Measurements from ENCODE around the gene OR1I1. TPM values are rescaled to one million over a fixed set of nuclear protein-coding genes. Genes with fewer than 3 reads are reported as not detected.

The OR1I1 gene
- total and polyA plus RNA-seq, 2 experiments from 2014 or later, result not detected

DNA sequence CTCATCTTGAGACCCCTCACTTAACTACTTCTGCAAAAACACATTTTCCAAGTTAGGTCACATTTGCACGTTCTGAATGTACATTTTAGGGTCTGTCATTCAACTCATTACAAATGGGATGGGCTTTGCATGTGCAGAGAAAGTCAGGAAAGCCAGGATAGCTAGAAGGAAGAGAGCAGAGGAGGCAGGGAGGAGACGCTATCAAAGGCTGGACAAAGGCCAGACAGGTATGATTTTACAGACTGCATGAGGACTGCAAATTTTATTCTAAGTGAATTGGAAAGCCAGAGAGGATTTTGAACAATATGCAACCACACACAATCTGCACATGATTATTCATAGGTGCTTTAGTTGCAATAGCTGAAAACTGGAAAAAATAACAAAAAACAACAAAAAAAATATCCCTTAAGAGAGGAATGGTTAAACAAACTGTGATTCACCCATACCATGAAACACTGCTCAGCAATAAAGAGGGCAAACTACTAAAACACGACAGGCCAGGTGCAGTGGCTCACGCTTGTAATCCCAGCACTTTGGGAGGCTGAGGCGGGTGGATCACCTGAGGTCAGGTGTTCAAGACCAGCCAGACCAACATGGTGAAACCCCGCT lies 46.3 kb downstream of the OR1I1 start:
- TF ChIP-seq EZH2phosphoT487 (IDR thresholded peaks at IDR 0.05; ENCODE audit: low read depth, severe bottlenecking, unreplicated experiment) (no peak), EZH2 (IDR thresholded peaks at IDR 0.05; ENCODE audit: borderline replicate concordance) (no peak)
- TF ChIP-seq, protein P1, sequence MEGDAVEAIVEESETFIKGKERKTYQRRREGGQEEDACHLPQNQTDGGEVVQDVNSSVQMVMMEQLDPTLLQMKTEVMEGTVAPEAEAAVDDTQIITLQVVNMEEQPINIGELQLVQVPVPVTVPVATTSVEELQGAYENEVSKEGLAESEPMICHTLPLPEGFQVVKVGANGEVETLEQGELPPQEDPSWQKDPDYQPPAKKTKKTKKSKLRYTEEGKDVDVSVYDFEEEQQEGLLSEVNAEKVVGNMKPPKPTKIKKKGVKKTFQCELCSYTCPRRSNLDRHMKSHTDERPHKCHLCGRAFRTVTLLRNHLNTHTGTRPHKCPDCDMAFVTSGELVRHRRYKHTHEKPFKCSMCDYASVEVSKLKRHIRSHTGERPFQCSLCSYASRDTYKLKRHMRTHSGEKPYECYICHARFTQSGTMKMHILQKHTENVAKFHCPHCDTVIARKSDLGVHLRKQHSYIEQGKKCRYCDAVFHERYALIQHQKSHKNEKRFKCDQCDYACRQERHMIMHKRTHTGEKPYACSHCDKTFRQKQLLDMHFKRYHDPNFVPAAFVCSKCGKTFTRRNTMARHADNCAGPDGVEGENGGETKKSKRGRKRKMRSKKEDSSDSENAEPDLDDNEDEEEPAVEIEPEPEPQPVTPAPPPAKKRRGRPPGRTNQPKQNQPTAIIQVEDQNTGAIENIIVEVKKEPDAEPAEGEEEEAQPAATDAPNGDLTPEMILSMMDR (IDR thresholded peaks at IDR 0.05; ENCODE audit: poor library complexity), result no peak
- Histone ChIP-seq H3K4me3 (no peak overlapping the region), H3K9me3 (ENCODE audit: low read depth) (no peaks in the 10 kb centered on the region), H3K9me2 (replicated peaks; ENCODE audit: insufficient read depth) (no peaks in the 10 kb centered on the region), H3K27me3 (no peaks in the 10 kb centered on the region), H3K4me2 (no peak overlapping the region), H2AFZ (no peak overlapping the region), H3K27ac (no peak overlapping the region), H3K79me2 (peaks cover 13% of the 10 kb centered on the region), H3K36me3 (replicated peaks; ENCODE audit: insufficient read depth, low read depth) (no peaks in the 10 kb centered on the region), H4K20me1 (ENCODE audit: insufficient read depth, poor library complexity, severe bottlenecking) (no peaks in the 10 kb centered on the region), H3K4me1 (ENCODE audit: insufficient read depth) (peaks cover 9% of the 10 kb centered on the region)
- no peak for DNase-seq (ENCODE audit: low spot score)
- WGBS (ENCODE audit: low lambda C conversion rate, missing lambda C conversion rate), result 76% methylated on average over 6 of the region's 6 CpGs

DNA sequence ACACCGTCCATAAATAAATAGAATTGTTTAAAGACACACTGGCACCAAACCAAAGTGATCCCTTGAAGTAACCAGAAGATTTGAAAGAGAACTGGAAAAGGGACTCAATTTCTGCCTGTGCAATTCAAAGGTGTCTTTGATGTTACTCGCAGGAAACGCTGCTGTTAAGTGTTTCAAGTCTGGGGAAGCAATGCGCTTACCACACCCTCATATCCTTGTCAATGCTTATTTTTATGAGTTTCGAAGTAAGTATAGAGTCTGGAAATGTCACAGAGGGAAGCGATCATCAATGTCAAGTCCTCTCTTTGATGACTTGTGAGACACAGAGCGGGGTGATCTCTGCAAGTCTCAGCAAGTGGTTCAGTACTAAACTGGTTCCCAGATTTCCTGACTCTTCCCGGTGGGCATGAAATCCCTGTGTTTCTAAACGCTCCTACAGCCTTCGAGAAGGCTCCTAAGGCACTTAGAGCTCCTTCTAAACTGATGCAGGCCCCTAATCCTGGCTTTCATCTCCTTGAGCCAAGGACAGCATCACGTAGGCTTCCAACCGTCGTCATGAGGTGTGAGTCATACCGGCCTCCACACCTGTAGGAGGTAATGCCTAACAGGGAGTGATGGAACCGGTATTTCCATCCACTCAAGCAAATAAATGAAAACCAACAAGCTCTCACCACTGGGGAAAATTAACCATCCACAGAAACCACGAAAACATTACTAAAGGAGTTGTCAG lies 48.0 kb downstream of the OR1I1 start:
- H3K36me3 ChIP-seq (replicated peaks; ENCODE audit: insufficient read depth, low read depth), result no peaks in the 10 kb centered on the region
- H3K27ac ChIP-seq, result peak overlapping the region; percentile 64
- H3K4me2 ChIP-seq, result no peak overlapping the region
- 58% methylated on average over 16 of the region's 16 CpGs for WGBS (ENCODE audit: low lambda C conversion rate, missing lambda C conversion rate)
- H4K20me1 ChIP-seq (ENCODE audit: insufficient read depth, poor library complexity, severe bottlenecking), result no peaks in the 10 kb centered on the region
- no peaks in the 10 kb centered on the region for H3K9me3 ChIP-seq (ENCODE audit: low read depth)
- peaks cover 4% of the 10 kb centered on the region for H3K4me1 ChIP-seq (ENCODE audit: insufficient read depth)
- no peak overlapping the region for H2AFZ ChIP-seq
- H3K9me2 ChIP-seq (replicated peaks; ENCODE audit: insufficient read depth), result no peaks in the 10 kb centered on the region
- H3K79me2 ChIP-seq, result no peaks in the 10 kb centered on the region
- no peak overlapping the region for H3K4me3 ChIP-seq
- TF ChIP-seq EZH2 (IDR thresholded peaks at IDR 0.05; ENCODE audit: borderline replicate concordance) (no peak), EZH2phosphoT487 (IDR thresholded peaks at IDR 0.05; ENCODE audit: low read depth, severe bottlenecking, unreplicated experiment) (no peak)
- TF ChIP-seq, protein P1 (IDR thresholded peaks at IDR 0.05; ENCODE audit: poor library complexity), result no peak
- no peaks in the 10 kb centered on the region for H3K27me3 ChIP-seq
- peak; percentile 64 for DNase-seq (ENCODE audit: low spot score)

DNA sequence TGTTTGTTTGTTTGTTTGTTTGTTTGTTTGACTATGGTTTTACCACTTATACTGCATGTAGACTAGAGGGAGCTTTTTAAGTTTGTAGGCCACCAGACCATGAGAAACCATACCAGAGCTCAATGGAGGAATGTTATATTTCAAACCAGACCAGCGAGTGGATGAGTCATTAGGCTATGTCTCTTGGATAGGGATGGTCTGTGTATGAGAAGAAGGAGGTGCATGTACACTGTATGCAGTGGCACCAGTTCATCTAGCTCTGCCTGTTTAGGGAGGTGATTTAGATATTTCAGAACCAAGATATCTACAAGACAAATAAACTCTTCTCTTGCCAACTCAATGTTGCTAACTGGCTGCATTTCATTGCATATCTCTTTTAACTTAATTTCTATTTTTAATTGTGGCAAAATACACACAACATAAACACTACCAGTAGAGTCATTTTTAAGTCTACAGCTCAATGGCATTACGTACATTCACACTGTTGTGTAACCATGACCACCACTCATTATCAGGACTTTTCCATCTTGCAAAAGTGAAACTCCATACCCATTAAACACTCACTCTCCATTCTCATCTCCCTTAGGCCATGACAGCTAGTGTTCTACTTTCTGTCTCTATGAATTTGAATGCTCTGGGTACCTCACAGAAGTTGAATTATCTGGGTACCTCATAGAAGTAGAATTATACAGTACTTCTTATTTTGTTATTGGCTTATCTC lies 54.4 kb downstream of the OR1I1 start:
- Histone ChIP-seq H3K9me3 (ENCODE audit: low read depth) (no peaks in the 10 kb centered on the region), H3K27me3 (no peaks in the 10 kb centered on the region), H4K20me1 (ENCODE audit: insufficient read depth, poor library complexity, severe bottlenecking) (no peaks in the 10 kb centered on the region), H3K4me3 (no peak overlapping the region), H3K4me2 (no peak overlapping the region), H3K9me2 (replicated peaks; ENCODE audit: insufficient read depth) (no peaks in the 10 kb centered on the region), H2AFZ (no peak overlapping the region), H3K79me2 (no peaks in the 10 kb centered on the region), H3K36me3 (replicated peaks; ENCODE audit: insufficient read depth, low read depth) (no peaks in the 10 kb centered on the region), H3K4me1 (ENCODE audit: insufficient read depth) (no peaks in the 10 kb centered on the region), H3K27ac (peak overlapping the region; percentile 45)
- DNase-seq (ENCODE audit: low spot score), result peak; percentile 45
- TF ChIP-seq EZH2phosphoT487 (IDR thresholded peaks at IDR 0.05; ENCODE audit: low read depth, severe bottlenecking, unreplicated experiment) (no peak), EZH2 (IDR thresholded peaks at IDR 0.05; ENCODE audit: borderline replicate concordance) (no peak)
- TF ChIP-seq, protein P1 (IDR thresholded peaks at IDR 0.05; ENCODE audit: poor library complexity), result no peak
- 64% methylated on average over 2 of the region's 2 CpGs for WGBS (ENCODE audit: low lambda C conversion rate, missing lambda C conversion rate)

Measured in hepatocyte (in vitro differentiated cells).